SK-N-SH treated with all-trans-retinoic acid at 6 μM for 48 hours (cell line): ENCODE results near the gene NEK10.

ENCODE experiments used
- CSDC2 ChIP-seq: fragments of 250-450 bp; sonication (Bioruptor Pico); IDR thresholded peaks from 2 replicates; pipeline ENCODE4 v1.5.0; 2020; ENCODE audit warnings: mild to moderate bottlenecking, moderate library complexity
- RARB ChIP-seq: fragments of 250-450 bp; sonication (Bioruptor Pico); IDR thresholded peaks from 2 replicates; pipeline ENCODE4 v1.8.0; 2021; ENCODE audit warnings: mild to moderate bottlenecking, moderate library complexity
- TCF4 ChIP-seq: fragments of 250-450 bp; sonication (Bioruptor Pico); IDR thresholded peaks from 2 replicates; pipeline ENCODE4 v1.8.0; 2021; ENCODE audit warnings: mild to moderate bottlenecking, moderate library complexity, borderline replicate concordance
- TOX ChIP-seq: fragments of 250-450 bp; sonication (Bioruptor Pico); IDR thresholded peaks from 2 replicates; pipeline ENCODE4 v1.8.0; 2021; ENCODE audit warnings: mild to moderate bottlenecking, moderate library complexity, borderline replicate concordance
- ZNF565 ChIP-seq: fragments of 450-650 bp; formaldehyde crosslinking; conservative IDR thresholded peaks from 2 replicates; pipeline ENCODE4 v1.5.0; 2020; ENCODE audit warnings: low read depth, mild to moderate bottlenecking, moderate library complexity
- ZNF8 ChIP-seq: fragments of 450-650 bp; formaldehyde crosslinking; IDR thresholded peaks from 2 replicates; pipeline ENCODE4 v1.5.0; 2020; ENCODE audit warnings: mild to moderate bottlenecking, moderate library complexity
- TF ChIP-seq, protein P1 (sequence below): fragments of 250-450 bp; sonication (Bioruptor Pico); IDR thresholded peaks from 2 replicates; pipeline ENCODE4 v1.8.0; 2020; ENCODE audit warnings: mild to moderate bottlenecking, moderate library complexity, borderline replicate concordance

DNA sequence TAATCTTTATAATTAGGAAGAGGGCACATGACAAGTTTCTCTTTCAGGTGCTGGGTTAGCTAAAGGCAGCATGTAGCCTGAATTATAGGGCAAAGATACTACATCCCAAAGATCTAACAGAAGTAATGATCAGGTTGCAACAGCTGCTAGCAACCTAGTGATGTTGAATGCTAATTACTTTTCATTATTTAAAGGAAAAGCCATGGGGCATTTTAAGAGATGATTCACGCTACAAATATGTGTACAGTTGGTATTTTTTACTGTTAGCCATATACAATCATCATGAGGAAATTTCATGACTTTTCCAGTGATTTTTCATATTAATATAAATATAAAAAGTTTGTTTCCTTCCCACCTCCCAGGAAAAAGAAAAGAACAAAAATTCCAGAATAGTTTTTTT is 43.0 kb downstream of the NEK10 start:
- TF ChIP-seq CSDC2 (CRISPR knock-in tag) = no peak
- no peak for TF ChIP-seq TOX (CRISPR knock-in tag)
- TF ChIP-seq, protein P1, sequence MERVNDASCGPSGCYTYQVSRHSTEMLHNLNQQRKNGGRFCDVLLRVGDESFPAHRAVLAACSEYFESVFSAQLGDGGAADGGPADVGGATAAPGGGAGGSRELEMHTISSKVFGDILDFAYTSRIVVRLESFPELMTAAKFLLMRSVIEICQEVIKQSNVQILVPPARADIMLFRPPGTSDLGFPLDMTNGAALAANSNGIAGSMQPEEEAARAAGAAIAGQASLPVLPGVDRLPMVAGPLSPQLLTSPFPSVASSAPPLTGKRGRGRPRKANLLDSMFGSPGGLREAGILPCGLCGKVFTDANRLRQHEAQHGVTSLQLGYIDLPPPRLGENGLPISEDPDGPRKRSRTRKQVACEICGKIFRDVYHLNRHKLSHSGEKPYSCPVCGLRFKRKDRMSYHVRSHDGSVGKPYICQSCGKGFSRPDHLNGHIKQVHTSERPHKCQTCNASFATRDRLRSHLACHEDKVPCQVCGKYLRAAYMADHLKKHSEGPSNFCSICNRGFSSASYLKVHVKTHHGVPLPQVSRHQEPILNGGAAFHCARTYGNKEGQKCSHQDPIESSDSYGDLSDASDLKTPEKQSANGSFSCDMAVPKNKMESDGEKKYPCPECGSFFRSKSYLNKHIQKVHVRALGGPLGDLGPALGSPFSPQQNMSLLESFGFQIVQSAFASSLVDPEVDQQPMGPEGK (CRISPR knock-in tag) = no peak
- no peak for TF ChIP-seq TCF4 (CRISPR knock-in tag)
- TF ChIP-seq ZNF565 (CRISPR knock-in tag) = no peak
- TF ChIP-seq ZNF8 (CRISPR knock-in tag) = no peak
- TF ChIP-seq RARB = no peak
